Measurements from ENCODE around the gene HJURP.

- TF ChIP-seq GATA2 (IDR thresholded peaks at IDR 0.05; ENCODE audit: low read depth, low read length) (no peak), GATA3 (IDR thresholded peaks at IDR 0.05; ENCODE audit: low read depth, low read length) (no peak)
These were observed 33.6 kb downstream of the HJURP start for GRCh38 chr2:233820774-233821105.

Data from SH-SY5Y (cell line).